Neural cell (in vitro differentiated cells): Measurements from ENCODE around the gene PGAP1.

Source experiments
- CTCF ChIP-seq: fragments of 450-650 bp; IDR thresholded peaks from 2 replicates; pipeline ENCODE4 v1.5.1; 2014; ENCODE audit warnings: antibody characterized with exemption, mild to moderate bottlenecking, moderate library complexity; ENCODE audit not compliant: poor library complexity, severe bottlenecking
- EP300 ChIP-seq: fragments of 450-650 bp; conservative IDR thresholded peaks from 2 replicates; pipeline ENCODE4 v1.6.1; 2014; ENCODE audit warnings: antibody characterized with exemption, mild to moderate bottlenecking, moderate library complexity; ENCODE audit not compliant: poor library complexity, severe bottlenecking
- EZH2 ChIP-seq: fragments of 200-600, 300-800 bp; shearing (Covaris generic), sonication (generic); IDR thresholded peaks from 2 replicates; pipeline ENCODE4 v1.6.1; 2014; ENCODE audit warnings: antibody characterized with exemption, low read length, borderline replicate concordance, mild to moderate bottlenecking; ENCODE audit not compliant: insufficient read depth, poor library complexity, severe bottlenecking
- RAD21 ChIP-seq: fragments of 450-650 bp; conservative IDR thresholded peaks from 2 replicates; pipeline ENCODE4 v1.6.1; 2014; ENCODE audit warnings: antibody characterized with exemption, mild to moderate bottlenecking, moderate library complexity
- TAF1 ChIP-seq: IDR thresholded peaks from 2 replicates; pipeline ENCODE4 v1.6.1; 2012; ENCODE audit warnings: low read depth
- TF ChIP-seq, protein P1 (sequence below): IDR thresholded peaks from 2 replicates; pipeline ENCODE4 v1.6.1; 2012; ENCODE audit warnings: borderline replicate concordance

DNA sequence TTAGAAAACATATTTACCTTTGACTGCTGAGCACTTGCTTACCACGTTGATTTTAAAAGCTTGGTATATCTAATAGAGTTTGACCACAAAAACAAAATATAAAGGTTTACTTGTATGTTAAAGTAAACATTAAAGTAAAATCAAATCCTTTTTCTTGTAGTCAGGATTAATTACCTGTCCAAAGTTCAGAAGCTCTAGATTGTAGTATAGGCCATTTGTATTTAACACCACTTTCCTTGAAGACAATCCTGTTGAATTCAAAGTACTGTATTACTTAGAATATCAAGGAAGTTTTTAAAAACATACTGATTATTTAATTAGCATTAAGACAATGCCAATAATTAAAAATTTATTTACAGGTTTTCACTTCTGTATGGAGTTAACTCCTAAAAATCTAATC, 53.0 kb downstream of the PGAP1 start:
- TF ChIP-seq EZH2, result no peak
- no peak for TF ChIP-seq CTCF
- no peak for TF ChIP-seq RAD21
- TF ChIP-seq, protein P1, sequence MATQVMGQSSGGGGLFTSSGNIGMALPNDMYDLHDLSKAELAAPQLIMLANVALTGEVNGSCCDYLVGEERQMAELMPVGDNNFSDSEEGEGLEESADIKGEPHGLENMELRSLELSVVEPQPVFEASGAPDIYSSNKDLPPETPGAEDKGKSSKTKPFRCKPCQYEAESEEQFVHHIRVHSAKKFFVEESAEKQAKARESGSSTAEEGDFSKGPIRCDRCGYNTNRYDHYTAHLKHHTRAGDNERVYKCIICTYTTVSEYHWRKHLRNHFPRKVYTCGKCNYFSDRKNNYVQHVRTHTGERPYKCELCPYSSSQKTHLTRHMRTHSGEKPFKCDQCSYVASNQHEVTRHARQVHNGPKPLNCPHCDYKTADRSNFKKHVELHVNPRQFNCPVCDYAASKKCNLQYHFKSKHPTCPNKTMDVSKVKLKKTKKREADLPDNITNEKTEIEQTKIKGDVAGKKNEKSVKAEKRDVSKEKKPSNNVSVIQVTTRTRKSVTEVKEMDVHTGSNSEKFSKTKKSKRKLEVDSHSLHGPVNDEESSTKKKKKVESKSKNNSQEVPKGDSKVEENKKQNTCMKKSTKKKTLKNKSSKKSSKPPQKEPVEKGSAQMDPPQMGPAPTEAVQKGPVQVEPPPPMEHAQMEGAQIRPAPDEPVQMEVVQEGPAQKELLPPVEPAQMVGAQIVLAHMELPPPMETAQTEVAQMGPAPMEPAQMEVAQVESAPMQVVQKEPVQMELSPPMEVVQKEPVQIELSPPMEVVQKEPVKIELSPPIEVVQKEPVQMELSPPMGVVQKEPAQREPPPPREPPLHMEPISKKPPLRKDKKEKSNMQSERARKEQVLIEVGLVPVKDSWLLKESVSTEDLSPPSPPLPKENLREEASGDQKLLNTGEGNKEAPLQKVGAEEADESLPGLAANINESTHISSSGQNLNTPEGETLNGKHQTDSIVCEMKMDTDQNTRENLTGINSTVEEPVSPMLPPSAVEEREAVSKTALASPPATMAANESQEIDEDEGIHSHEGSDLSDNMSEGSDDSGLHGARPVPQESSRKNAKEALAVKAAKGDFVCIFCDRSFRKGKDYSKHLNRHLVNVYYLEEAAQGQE, result no peak
- TF ChIP-seq EP300, result no peak
- no peak for TF ChIP-seq TAF1
